Transverse colon (tissue), 4 donors: ENCODE data around the gene TMEM62. TPM values are rescaled to one million over a fixed set of nuclear protein-coding genes. Genes with fewer than 3 reads are reported as not detected.
"Not testable (repeated sequence)": the region's sequence is repeated elsewhere in the genome, so short reads cannot be mapped to it uniquely, and the experiment has no call there.

Experiments used
- DNase-seq: peaks from one replicate; pipeline ENCODE4 v3.0.0-alpha.2; 2019
- H3K27ac ChIP-seq, 4 donors: fragments of 200-600 bp; sonication (generic); 2 replicates each; pipeline ENCODE4 v1.5.1; 2016 to 2018; ENCODE audit warnings: inconsistent platforms in 4 of 4
- H3K27me3 ChIP-seq: fragments of 200-600 bp; sonication (generic); 2 replicates; pipeline ENCODE4 v1.5.1; 2017; ENCODE audit warnings: inconsistent platforms
- H3K36me3 ChIP-seq, 4 donors: fragments of 200-600 bp; sonication (generic); 2 replicates each; pipeline ENCODE4 v1.5.1; 2017 to 2019; ENCODE audit warnings: inconsistent platforms in 4 of 4
- H3K4me1 ChIP-seq, 4 donors: fragments of 200-600 bp; sonication (generic); 2 replicates each; pipeline ENCODE4 v1.5.1; 2017 to 2020; ENCODE audit warnings: inconsistent platforms in 4 of 4
- H3K4me3 ChIP-seq, 4 donors: fragments of 200-600 bp; sonication (generic); 1 replicate in 1 of 4; 2 replicates in 3 of 4; pipeline versions ENCODE4 v1.5.1 to v1.6.1; 2017 to 2019; ENCODE audit warnings: inconsistent platforms in 4 of 4
- H3K9me3 ChIP-seq, 2 donors: fragments of 200-600 bp; sonication (generic); 2 replicates each; pipeline ENCODE4 v1.5.1; 2017 to 2019; ENCODE audit warnings: inconsistent platforms in 2 of 2
- CTCF ChIP-seq, 5 experiments: fragments of 200-600 bp in 3 of 5; fragments of 450-650 bp in 2 of 5; sonication (generic) in 3 of 5; IDR thresholded peaks; 1 replicate in 2 of 5; 2 replicates in 3 of 5; pipeline ENCODE4 v1.5.1; 2016 to 2017; ENCODE audit warnings: antibody characterized with exemption in 5 of 5, inconsistent platforms in 3 of 5, mild to moderate bottlenecking in 2 of 5, moderate library complexity in 1 of 5
- EP300 ChIP-seq: sonication (generic); formaldehyde crosslinking; IDR thresholded peaks from one replicate; pipeline ENCODE4 v1.6.1; 2017; ENCODE audit warnings: antibody characterized with exemption, low read depth
- POLR2A ChIP-seq: fragments of 450-650 bp; IDR thresholded peaks from one replicate; pipeline ENCODE4 v1.6.1; 2016; ENCODE audit warnings: antibody characterized with exemption, mild to moderate bottlenecking, moderate library complexity
- POLR2AphosphoS5 ChIP-seq, 3 donors: sonication (generic); formaldehyde crosslinking; IDR thresholded peaks; one replicate each; pipeline ENCODE4 v1.6.1; 2016; ENCODE audit warnings: antibody characterized with exemption in 3 of 3
- WGBS, 2 donors: methylation state at CpG; one replicate each; pipeline ENCODE4 v1.1.5; 2018; ENCODE audit warnings: low coverage in 1 of 2; 5-methylcytosine and 5-hydroxymethylcytosine counted together
- in situ Hi-C, 4 donors: fragments of 200-750 bp; cut with MboI; loops; one replicate each; pipeline versions ENCODE4 v1.15.0 to v1.15.1; 2017; ENCODE audit warnings: low sequenced_read_pairs in 3 of 4, low pct_ligation_motif_present in 1 of 4, low pct_unique_long_range_greater_than_20kb in 1 of 4
- intact Hi-C: fragments of 100-400 bp; cut with DNase I; formaldehyde crosslinking; loops from one replicate; pipeline ENCODE4 v1.15.1; 2023; ENCODE audit warnings: low total_unique reads
- total RNA-seq, 4 donors: library from RNA; depleted of rRNA; stranded (reverse); fragments of >200 nt; gene quantifications; one replicate each; pipeline ENCODE4 v1.1.0, GENCODE V29; 2016

Gene TMEM62
- total RNA-seq, 4 donors from 2014 or later = 21.3 to 367 (median 39.6) TPM

- WGBS, 2 donors = 91% methylated on average over 2 of the region's 2 CpGs; no CpG with 5 or more reads in 1 of the 2 donors
- Histone ChIP-seq H3K27ac (no peak overlapping the region), H3K27me3 (no peaks in the 10 kb centered on the region), H3K4me3 (no peak overlapping the region), H3K4me1 (peaks cover 0 to 5% (median 0%) of the 10 kb centered on the region in 4 donors), H3K9me3 (no peaks in the 10 kb centered on the region), H3K36me3 (peaks cover 0 to 52% (median 15%) of the 10 kb centered on the region in 4 donors)
- in situ Hi-C loops = no loop called here
- DNase-seq = no peak
- intact Hi-C loops = no loop called here
- no peak for TF ChIP-seq POLR2AphosphoS5 (IDR thresholded peaks at IDR 0.05)
- no peak for TF ChIP-seq CTCF (IDR thresholded peaks at IDR 0.05)
- TF ChIP-seq EP300 = no peak
- TF ChIP-seq POLR2A = no peak
Observed at GRCh38 chr15:43165801-43166325, 32.5 kb downstream of the TMEM62 start.

- H3K4me3 ChIP-seq, intact Hi-C loops, H3K4me1 ChIP-seq, H3K9me3 ChIP-seq, DNase-seq, H3K27me3 ChIP-seq, in situ Hi-C loops, H3K27ac ChIP-seq: not testable (repeated sequence)
- H3K36me3 ChIP-seq = peaks cover 0 to 51% (median 12%) of the 10 kb centered on the region in 4 donors
- WGBS, 2 donors = 94% methylated on average over 21 of the region's 28 CpGs; no CpG with 5 or more reads in 1 of the 2 donors
Observed at GRCh38 chr15:43167261-43167660, 33.9 kb downstream of the TMEM62 start.

- H3K27ac ChIP-seq = peak overlapping the region; percentile 11 to 54 (median 33)
Observed at GRCh38 chr15:43168192-43169107, 35.1 kb downstream of the TMEM62 start.

GRCh38 chr15:43169888-43170287, 36.5 kb downstream of the TMEM62 start:
- Histone ChIP-seq H3K4me3 (no peak overlapping the region), H3K9me3 (no peaks in the 10 kb centered on the region), H3K4me1 (peaks cover 0 to 5% (median 0%) of the 10 kb centered on the region in 4 donors), H3K36me3 (peaks cover 0 to 44% (median 20%) of the 10 kb centered on the region in 4 donors), H3K27ac (no peak overlapping the region), H3K27me3 (no peaks in the 10 kb centered on the region)
- TF ChIP-seq EP300 = no peak
- TF ChIP-seq POLR2AphosphoS5 (IDR thresholded peaks at IDR 0.05) = no peak
- TF ChIP-seq CTCF (IDR thresholded peaks at IDR 0.05) = no peak
- no peak for TF ChIP-seq POLR2A
- intact Hi-C loops = no loop called here
- in situ Hi-C loops = no loop called here
- WGBS, 2 donors = 89 to 91% methylated on average over 4 of the region's 4 CpGs
- no peak for DNase-seq

More at GRCh38 chr15:43168192-43169107, 35.1 kb downstream of the TMEM62 start:
- H3K27me3 ChIP-seq = no peaks in the 10 kb centered on the region
- peaks cover 0 to 5% (median 0%) of the 10 kb centered on the region in 4 donors for H3K4me1 ChIP-seq
- H3K36me3 ChIP-seq = peaks cover 0 to 39% (median 13%) of the 10 kb centered on the region in 4 donors
- no peak for DNase-seq
- TF ChIP-seq POLR2A (no peak), POLR2AphosphoS5 (IDR thresholded peaks at IDR 0.05) (no peak), EP300 (no peak), CTCF (IDR thresholded peaks at IDR 0.05) (no peak)
- in situ Hi-C loops (no loop called here), intact Hi-C loops (no loop called here)
- no peaks in the 10 kb centered on the region for H3K9me3 ChIP-seq
- no peak overlapping the region for H3K4me3 ChIP-seq
- WGBS, 2 donors = 58 to 71% methylated on average over 1 to 2 of the region's 2 CpGs

- H3K27ac ChIP-seq, intact Hi-C loops, DNase-seq, in situ Hi-C loops, H3K4me3 ChIP-seq, H3K27me3 ChIP-seq, H3K9me3 ChIP-seq, H3K4me1 ChIP-seq: not testable (repeated sequence)
- peaks cover 0 to 42% (median 14%) of the 10 kb centered on the region in 4 donors for H3K36me3 ChIP-seq
- WGBS, 2 donors = 96% methylated on average over 25 of the region's 25 CpGs; no CpG with 5 or more reads in 1 of the 2 donors
Observed at GRCh38 chr15:43175656-43176309, 42.4 kb downstream of the TMEM62 start.

- 94 to 100% methylated on average over 1 to 2 of the region's 2 CpGs for WGBS, 2 donors
- H3K36me3 ChIP-seq = peaks cover 0 to 34% (median 11%) of the 10 kb centered on the region in 4 donors
- intact Hi-C loops, H3K4me1 ChIP-seq, in situ Hi-C loops, H3K27me3 ChIP-seq, H3K9me3 ChIP-seq, DNase-seq, H3K4me3 ChIP-seq, H3K27ac ChIP-seq: not testable (repeated sequence)
Observed at GRCh38 chr15:43177147-43177546, 43.8 kb downstream of the TMEM62 start.
